Fibroblast of pulmonary artery (primary cell): ENCODE data around the gene GRAMD1A.
"Not testable (repeated sequence)": the region's sequence is repeated elsewhere in the genome, so short reads cannot be mapped to it uniquely, and the experiment has no call there.

Source experiments
- DNase-seq: peaks from one replicate; pipeline ENCODE4 v3.0.0-alpha.2; 2010; ENCODE audit warnings: low read depth
- H3K4me3 ChIP-seq: replicated peaks from 2 replicates; pipeline ENCODE4 v1.5.1; 2011; ENCODE audit warnings: low read depth, mild to moderate bottlenecking, control low read depth, low read length, moderate library complexity
- CTCF ChIP-seq: IDR thresholded peaks from 2 replicates; pipeline ENCODE4 v1.5.1; 2011; ENCODE audit warnings: mild to moderate bottlenecking, control low read depth, low read length, inconsistent platforms; ENCODE audit errors: missing control alignments

The GRAMD1A gene

GRCh38 chr19:34969721-34970120 lies 30.4 kb upstream of the GRAMD1A start:
- no peak overlapping the region for H3K4me3 ChIP-seq
- TF ChIP-seq CTCF = no peak
- DNase-seq = no peak

GRCh38 chr19:34970185-34970780 lies 29.8 kb upstream of the GRAMD1A start:
- not testable (repeated sequence) for DNase-seq, H3K4me3 ChIP-seq

- TF ChIP-seq CTCF = no peak
- no peak for DNase-seq
- no peak overlapping the region for H3K4me3 ChIP-seq
Observed at GRCh38 chr19:34972163-34972705, 27.9 kb upstream of the GRAMD1A start.

GRCh38 chr19:34974646-34975045 lies 25.5 kb upstream of the GRAMD1A start:
- DNase-seq = peak; percentile 85
- no peak for TF ChIP-seq CTCF
- H3K4me3 ChIP-seq = no peak overlapping the region

- H3K4me3 ChIP-seq = no peak overlapping the region
- no peak for TF ChIP-seq CTCF
- no peak for DNase-seq
Observed at GRCh38 chr19:34975056-34975455, 25.1 kb upstream of the GRAMD1A start.

- TF ChIP-seq CTCF = no peak
- no peak overlapping the region for H3K4me3 ChIP-seq
- no peak for DNase-seq
Observed at GRCh38 chr19:34976611-34977010, 23.5 kb upstream of the GRAMD1A start.

- no peak for TF ChIP-seq CTCF
- no peak for DNase-seq
- no peak overlapping the region for H3K4me3 ChIP-seq
Observed at GRCh38 chr19:34979819-34980640, 20.1 kb upstream of the GRAMD1A start.
